SK-N-SH (cell line): Measurements from ENCODE around the gene THOP1.

ENCODE experiments used
- CHD2 ChIP-seq: fragments of 150-350 bp; IDR thresholded peaks from 2 replicates; pipeline ENCODE4 v1.6.1; 2018; ENCODE audit warnings: low read length; ENCODE audit not compliant: partially characterized antibody
- CTCF ChIP-seq: fragments of 200-600 bp; sonication (generic); IDR thresholded peaks from 2 replicates; pipeline ENCODE4 v1.6.1; 2017; ENCODE audit warnings: antibody characterized with exemption, mild to moderate bottlenecking, moderate library complexity
- EP300 ChIP-seq, 2 experiments: IDR thresholded peaks; 2 replicates each; pipeline versions ENCODE4 v1.4.0 to v1.6.1; 2012; ENCODE audit warnings: borderline replicate concordance in 1 of 2, low read depth in 1 of 2, low read length in 1 of 2
- EZH2phosphoT487 ChIP-seq: fragments of 200-600 bp; sonication (generic); IDR thresholded peaks from 2 replicates; pipeline ENCODE4 v1.6.1; 2017; ENCODE audit warnings: low read depth, mixed run types, mild to moderate bottlenecking, antibody characterized with exemption, moderate library complexity, borderline replicate concordance
- FOXM1 ChIP-seq: IDR thresholded peaks from 2 replicates; pipeline ENCODE4 v1.4.0; 2012; ENCODE audit warnings: low read depth, mild to moderate bottlenecking
- GATA2 ChIP-seq: sonication (generic); formaldehyde crosslinking; IDR thresholded peaks from 2 replicates; pipeline ENCODE4 v1.5.0; 2020; ENCODE audit warnings: mild to moderate bottlenecking, missing genetic modification reagents
- PBX3 ChIP-seq: IDR thresholded peaks from 2 replicates; pipeline ENCODE4; 2012
- POLR2AphosphoS5 ChIP-seq: IDR thresholded peaks from 2 replicates; pipeline ENCODE4 v1.6.1; 2012; ENCODE audit warnings: low read depth, low read length
- RCOR1 ChIP-seq: fragments of 150-350 bp; IDR thresholded peaks from 2 replicates; pipeline ENCODE4 v1.6.1; 2017; ENCODE audit warnings: antibody characterized with exemption, low read length
- REST ChIP-seq: IDR thresholded peaks from 2 replicates; pipeline ENCODE4 v1.6.1; 2012; ENCODE audit warnings: mild to moderate bottlenecking, low read depth, low read length, moderate library complexity
- TAF1 ChIP-seq: IDR thresholded peaks from 2 replicates; pipeline ENCODE4 v1.6.1; 2012; ENCODE audit warnings: low read depth, mild to moderate bottlenecking, low read length, moderate library complexity, borderline replicate concordance
- USF1 ChIP-seq: IDR thresholded peaks from 2 replicates; pipeline ENCODE4 v1.4.0; 2012; ENCODE audit warnings: low read depth, borderline replicate concordance
- YY1 ChIP-seq: IDR thresholded peaks from 2 replicates; pipeline ENCODE4 v1.4.0; 2012; ENCODE audit warnings: low read depth, mild to moderate bottlenecking

GRCh38 chr19:2780284-2780683 is 5.0 kb upstream of the THOP1 start:
- no peak for TF ChIP-seq CTCF
- TF ChIP-seq CHD2: no peak
- no peak for TF ChIP-seq PBX3
- TF ChIP-seq EZH2phosphoT487: no peak
- no peak for TF ChIP-seq FOXM1
- no peak for TF ChIP-seq EP300 (IDR thresholded peaks at IDR 0.05; ENCODE audit: borderline replicate concordance in 1 of 2, low read depth in 1 of 2, low read length in 1 of 2)
- no peak for TF ChIP-seq USF1
- no peak for TF ChIP-seq POLR2AphosphoS5
- TF ChIP-seq REST: no peak
- TF ChIP-seq YY1: no peak
- no peak for TF ChIP-seq RCOR1
- no peak for TF ChIP-seq TAF1
- no peak for TF ChIP-seq GATA2 (CRISPR knock-in tag)
